ENCODE measurements around the gene HENMT1. TPM values are rescaled to one million over a fixed set of nuclear protein-coding genes. Genes with fewer than 3 reads are reported as not detected.
A peak's percentile ranks its signal among the peaks of the same experiment; 100 is the strongest.
"Not testable (repeated sequence)": the region's sequence is repeated elsewhere in the genome, so short reads cannot be mapped to it uniquely, and the experiment has no call there.

The HENMT1 gene
- total and polyA plus RNA-seq, 3 experiments from 2014 or later = 29.6 to 55.2 (median 31.3) TPM

DNA sequence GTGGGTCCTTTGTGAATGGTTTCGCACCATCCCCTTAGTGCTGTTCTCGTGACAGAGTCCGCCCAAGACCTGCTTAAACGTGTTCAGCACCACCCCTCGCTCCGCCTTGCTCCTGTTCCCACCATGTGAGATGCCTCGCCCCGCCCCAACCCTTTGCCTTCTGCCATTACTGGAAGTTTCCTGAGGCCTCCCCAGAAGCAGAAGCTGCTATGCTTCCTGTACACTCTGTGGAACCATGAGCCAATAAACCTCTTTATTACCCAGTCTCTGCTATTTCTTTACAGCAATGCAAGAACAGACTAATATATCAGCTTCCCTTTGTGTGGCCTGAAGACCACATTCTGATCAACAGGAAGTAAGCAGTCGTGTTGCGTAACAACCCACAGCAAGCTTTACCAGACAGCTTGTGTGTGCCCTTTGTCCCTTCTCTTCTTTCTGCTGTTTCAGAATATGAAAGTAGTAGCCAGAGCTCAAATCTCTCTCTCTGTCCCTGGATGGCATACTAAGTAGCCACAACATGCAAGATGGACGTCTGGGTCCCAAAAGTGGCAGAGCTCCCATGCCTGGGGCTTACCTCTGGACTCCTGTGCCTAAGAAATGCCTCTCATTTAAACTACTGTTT, 14.1 kb downstream of the HENMT1 start:
- peaks cover 0 to 7% (median 5%) of the 10 kb centered on the region in 5 donors for H3K9me3 Mint-ChIP-seq
- Histone ChIP-seq H3K27ac (ENCODE audit: low read depth, low read length) (peak overlapping the region; percentile 83), H3K36me3 (ENCODE audit: insufficient read depth, low read length) (peaks cover 10% of the 10 kb centered on the region), H3K9me3 (ENCODE audit: low read length) (no peaks in the 10 kb centered on the region), H3K4me3 (ENCODE audit: low read length) (peak overlapping the region; percentile 44), H3K27me3 (ENCODE audit: insufficient read depth, low read length, poor library complexity, severe bottlenecking) (no peaks in the 10 kb centered on the region), H3K4me1 (ENCODE audit: insufficient read depth, low read length) (peaks cover 59% of the 10 kb centered on the region)
- ChIA-PET POLR2A (interaction anchor here (0.8 to 5.4 kb wide), 8 partner anchors 9 to 453 kb away, joined by 3 to 224 read pairs (median 5); partner anchors contain the start of genes EEIG2, HENMT1, PRPF38B and SLC25A24), CTCF (interaction anchor here (0.8 to 6.0 kb wide), 13 partner anchors 9 to 447 kb away, joined by 3 to 134 read pairs (median 6); partner anchors contain the start of genes EEIG2, HENMT1, PRPF38B and SLC25A24)
- peak; percentile 74 to 92 (median 83) for DNase-seq
- H3K4me3 Mint-ChIP-seq = peak overlapping the region; percentile 70 to 92 (median 82)
- no peaks in the 10 kb centered on the region for H3K27me3 Mint-ChIP-seq
- peaks cover 22 to 43% (median 39%) of the 10 kb centered on the region in 3 donors for H3K36me3 Mint-ChIP-seq
- peak overlapping the region; percentile 96 to 100 (median 99) for H3K27ac Mint-ChIP-seq
- H3K4me1 Mint-ChIP-seq = peaks cover 61 to 71% (median 66%) of the 10 kb centered on the region in 3 donors

DNA sequence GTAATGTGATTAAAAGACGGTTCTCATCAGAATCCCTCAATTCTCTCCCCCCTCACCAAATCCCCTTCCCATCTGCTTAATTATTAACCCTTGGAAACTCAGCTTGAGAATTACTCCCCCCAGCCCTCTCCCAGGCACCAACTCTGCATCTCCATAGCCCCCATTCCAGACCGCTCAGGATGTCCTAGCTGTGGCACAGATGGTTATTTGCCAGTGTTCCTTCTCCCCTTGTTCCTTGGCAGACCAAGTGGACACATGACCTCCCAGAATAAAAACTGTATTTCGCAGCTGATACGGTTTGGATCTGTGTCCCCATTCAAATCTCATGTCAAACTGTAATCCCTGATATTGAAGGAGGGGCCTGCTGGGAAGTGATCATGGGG, 14.6 kb downstream of the HENMT1 start:
- Mint-ChIP-seq H3K9me3 (peaks cover 0 to 7% (median 5%) of the 10 kb centered on the region in 5 donors), H3K4me1 (peaks cover 64 to 75% (median 69%) of the 10 kb centered on the region in 3 donors), H3K27ac (peak overlapping the region; percentile 96 to 100 (median 99)), H3K27me3 (no peaks in the 10 kb centered on the region), H3K4me3 (peak overlapping the region; percentile 70 to 92 (median 82)), H3K36me3 (peaks cover 21 to 41% (median 36%) of the 10 kb centered on the region in 3 donors)
- no peak for DNase-seq
- peak overlapping the region; percentile 83 for H3K27ac ChIP-seq (ENCODE audit: low read depth, low read length)
- H3K36me3 ChIP-seq (ENCODE audit: insufficient read depth, low read length) = peaks cover 10% of the 10 kb centered on the region
- H3K27me3 ChIP-seq (ENCODE audit: insufficient read depth, low read length, poor library complexity, severe bottlenecking) = no peaks in the 10 kb centered on the region
- ChIA-PET POLR2A (interaction anchor here (0.9 to 5.4 kb wide), 7 partner anchors 10 to 446 kb away, joined by 3 to 224 read pairs (median 5); partner anchors contain the start of genes EEIG2, HENMT1, PRPF38B and SLC25A24), CTCF (interaction anchor here (1.0 to 6.0 kb wide), 11 partner anchors 10 to 446 kb away, joined by 3 to 134 read pairs (median 7); partner anchors contain the start of genes EEIG2, HENMT1, PRPF38B and SLC25A24)
- H3K4me1 ChIP-seq (ENCODE audit: insufficient read depth, low read length) = peaks cover 59% of the 10 kb centered on the region
- H3K4me3 ChIP-seq (ENCODE audit: low read length) = peak overlapping the region; percentile 44
- H3K9me3 ChIP-seq (ENCODE audit: low read length) = no peaks in the 10 kb centered on the region

GRCh38 chr1:108645564-108646184, 15.2 kb downstream of the HENMT1 start:
- Mint-ChIP-seq H3K4me3 (peak overlapping the region; percentile 70 to 92 (median 82)), H3K9me3 (peaks cover 0 to 7% (median 5%) of the 10 kb centered on the region in 5 donors), H3K27me3 (no peaks in the 10 kb centered on the region), H3K27ac (peak overlapping the region; percentile 96 to 100 (median 99)), H3K4me1 (peaks cover 63 to 75% (median 69%) of the 10 kb centered on the region in 3 donors), H3K36me3 (peaks cover 15 to 36% (median 30%) of the 10 kb centered on the region in 3 donors)
- peak in 1 of 5 donors; percentile 51 for DNase-seq
- peaks cover 59% of the 10 kb centered on the region for H3K4me1 ChIP-seq (ENCODE audit: insufficient read depth, low read length)
- H3K9me3 ChIP-seq (ENCODE audit: low read length) = no peaks in the 10 kb centered on the region
- ChIA-PET POLR2A (interaction anchor here (4.9 to 5.4 kb wide), 3 partner anchors 16 to 85 kb away, joined by 37 to 224 read pairs (median 161); partner anchors contain the start of genes EEIG2, HENMT1 and PRPF38B), CTCF (interaction anchor here (0.8 to 6.0 kb wide), 11 partner anchors 10 to 134 kb away, joined by 3 to 134 read pairs (median 19); partner anchors contain the start of genes EEIG2, HENMT1 and PRPF38B)
- peak overlapping the region; percentile 83 for H3K27ac ChIP-seq (ENCODE audit: low read depth, low read length)
- no peaks in the 10 kb centered on the region for H3K27me3 ChIP-seq (ENCODE audit: insufficient read depth, low read length, poor library complexity, severe bottlenecking)
- H3K36me3 ChIP-seq (ENCODE audit: insufficient read depth, low read length) = peaks cover 10% of the 10 kb centered on the region
- peak overlapping the region; percentile 44 for H3K4me3 ChIP-seq (ENCODE audit: low read length)

GRCh38 chr1:108644984-108645383, 15.9 kb downstream of the HENMT1 start:
- POLR2A ChIA-PET = interaction anchor here (0.6 to 5.4 kb wide), 6 partner anchors 11 to 133 kb away, joined by 3 to 224 read pairs (median 22); partner anchors contain the start of genes EEIG2, HENMT1 and PRPF38B
- peak overlapping the region; percentile 70 to 92 (median 82) for H3K4me3 Mint-ChIP-seq
- peak overlapping the region; percentile 96 to 100 (median 99) for H3K27ac Mint-ChIP-seq
- Histone ChIP-seq H3K27ac (ENCODE audit: low read depth, low read length) (peak overlapping the region; percentile 83), H3K27me3 (ENCODE audit: insufficient read depth, low read length, poor library complexity, severe bottlenecking) (no peaks in the 10 kb centered on the region), H3K9me3 (ENCODE audit: low read length) (no peaks in the 10 kb centered on the region), H3K36me3 (ENCODE audit: insufficient read depth, low read length) (peaks cover 10% of the 10 kb centered on the region), H3K4me3 (ENCODE audit: low read length) (peak overlapping the region; percentile 44), H3K4me1 (ENCODE audit: insufficient read depth, low read length) (peaks cover 64% of the 10 kb centered on the region)
- peaks cover 0 to 7% (median 5%) of the 10 kb centered on the region in 5 donors for H3K9me3 Mint-ChIP-seq
- CTCF ChIA-PET = interaction anchor here (0.8 to 6.0 kb wide), 14 partner anchors 12 to 133 kb away, joined by 3 to 134 read pairs (median 5); partner anchors contain the start of genes EEIG2, HENMT1 and PRPF38B
- DNase-seq = peak in 4 of 5 donors; percentile 27 to 73 (median 70)
- peaks cover 11 to 30% (median 23%) of the 10 kb centered on the region in 3 donors for H3K36me3 Mint-ChIP-seq
- H3K27me3 Mint-ChIP-seq = no peaks in the 10 kb centered on the region
- peaks cover 68 to 81% (median 75%) of the 10 kb centered on the region in 3 donors for H3K4me1 Mint-ChIP-seq

GRCh38 chr1:108643492-108644335, 17.2 kb downstream of the HENMT1 start:
- Histone ChIP-seq H3K4me1 (ENCODE audit: insufficient read depth, low read length) (peaks cover 67% of the 10 kb centered on the region), H3K4me3 (ENCODE audit: low read length) (no peak overlapping the region), H3K36me3 (ENCODE audit: insufficient read depth, low read length) (no peaks in the 10 kb centered on the region), H3K9me3 (ENCODE audit: low read length) (no peaks in the 10 kb centered on the region), H3K27ac (ENCODE audit: low read depth, low read length) (no peak overlapping the region), H3K27me3 (ENCODE audit: insufficient read depth, low read length, poor library complexity, severe bottlenecking) (no peaks in the 10 kb centered on the region)
- peaks cover 73 to 83% (median 82%) of the 10 kb centered on the region in 3 donors for H3K4me1 Mint-ChIP-seq
- H3K36me3 Mint-ChIP-seq = peaks cover 6 to 20% (median 13%) of the 10 kb centered on the region in 3 donors
- H3K27ac Mint-ChIP-seq = peak overlapping the region; percentile 95 to 100 (median 98)
- H3K9me3 Mint-ChIP-seq = peaks cover 0 to 6% (median 5%) of the 10 kb centered on the region in 5 donors
- ChIA-PET POLR2A (interaction anchor here (0.7 to 5.4 kb wide), 5 partner anchors 18 to 131 kb away, joined by 3 to 224 read pairs (median 37); partner anchors contain the start of genes EEIG2, HENMT1 and PRPF38B), CTCF (interaction anchor here (0.7 to 6.0 kb wide), 26 partner anchors 9 to 862 kb away, joined by 3 to 134 read pairs (median 4); partner anchors contain the start of genes EEIG2, HENMT1 and PRPF38B)
- DNase-seq = peak; percentile 21 to 69 (median 59)
- no peaks in the 10 kb centered on the region for H3K27me3 Mint-ChIP-seq
- H3K4me3 Mint-ChIP-seq = peak overlapping the region in 6 of 7 donors; percentile 2 to 92 (median 44)

- not testable (repeated sequence) for DNase-seq; H3K4me3 Mint-ChIP-seq; H3K9me3 ChIP-seq (ENCODE audit: low read length); H3K36me3 ChIP-seq (ENCODE audit: insufficient read depth, low read length); H3K27me3 Mint-ChIP-seq; H3K27me3 ChIP-seq (ENCODE audit: insufficient read depth, low read length, poor library complexity, severe bottlenecking); H3K4me3 ChIP-seq (ENCODE audit: low read length); H3K27ac ChIP-seq (ENCODE audit: low read depth, low read length); H3K9me3 Mint-ChIP-seq
- H3K27ac Mint-ChIP-seq = peak overlapping the region in 2 of 8 donors; percentile 60 to 74
- H3K36me3 Mint-ChIP-seq = peaks cover 0 to 20% (median 6%) of the 10 kb centered on the region in 3 donors
- ChIA-PET POLR2A (interaction anchor here (1.1 kb wide), 1 partner anchor 51 kb away, joined by 5 read pairs; the partner anchor contains the start of gene PRPF38B), CTCF (interaction anchor here (1.2 to 1.6 kb wide), 3 partner anchors 51 to 128 kb away, joined by 3 to 7 read pairs (median 6); partner anchors contain the start of gene PRPF38B)
- H3K4me1 Mint-ChIP-seq = peaks cover 49 to 55% (median 54%) of the 10 kb centered on the region in 3 donors
- peaks cover 41% of the 10 kb centered on the region for H3K4me1 ChIP-seq (ENCODE audit: insufficient read depth, low read length)
These were observed 20.0 kb downstream of the HENMT1 start for GRCh38 chr1:108640863-108641262.
